Measurements from ENCODE around the gene BYSL.

DNA sequence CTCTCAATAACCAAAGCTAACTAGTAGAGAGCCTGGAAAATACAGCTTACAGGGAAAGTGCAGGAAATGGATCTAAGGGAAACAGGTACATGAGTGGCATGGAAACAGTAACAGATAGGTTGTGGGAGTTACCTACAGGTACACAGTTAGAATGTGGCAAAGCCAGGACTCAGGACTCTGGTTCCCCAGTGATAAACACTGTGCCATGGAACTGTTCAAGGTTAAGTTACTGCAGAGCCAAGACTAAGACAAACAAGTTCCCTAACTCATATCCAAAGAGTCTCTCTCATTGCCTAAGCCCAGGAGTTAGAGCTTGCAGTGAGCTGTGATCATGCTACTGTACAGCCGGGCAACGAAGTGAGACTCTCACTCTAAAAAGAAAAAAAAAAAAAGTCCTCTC is 7.0 kb upstream of the BYSL start:
- TF ChIP-seq POLR2A (IDR thresholded peaks at IDR 0.05; ENCODE audit: low read length) (no peak), GATA1 (IDR thresholded peaks at IDR 0.05; ENCODE audit: low read depth, low read length) (no peak)
